SU-DHL-6 (cell line): ENCODE data around the gene IGFLR1.

ENCODE experiments used
- CTCF ChIP-seq: fragments of 200-600 bp; sonication (generic); IDR thresholded peaks from one replicate; pipeline ENCODE4 v1.5.1; 2017; ENCODE audit warnings: antibody characterized with exemption, mild to moderate bottlenecking, low read length, moderate library complexity; ENCODE audit not compliant: insufficient read depth, poor library complexity, severe bottlenecking
- EZH2phosphoT487 ChIP-seq: fragments of 200-600 bp; sonication (generic), shearing (Covaris generic); conservative IDR thresholded peaks from 2 replicates; pipeline ENCODE4 v1.6.1; 2018; ENCODE audit warnings: mild to moderate bottlenecking, antibody characterized with exemption, low read length, moderate library complexity, mixed read lengths

DNA sequence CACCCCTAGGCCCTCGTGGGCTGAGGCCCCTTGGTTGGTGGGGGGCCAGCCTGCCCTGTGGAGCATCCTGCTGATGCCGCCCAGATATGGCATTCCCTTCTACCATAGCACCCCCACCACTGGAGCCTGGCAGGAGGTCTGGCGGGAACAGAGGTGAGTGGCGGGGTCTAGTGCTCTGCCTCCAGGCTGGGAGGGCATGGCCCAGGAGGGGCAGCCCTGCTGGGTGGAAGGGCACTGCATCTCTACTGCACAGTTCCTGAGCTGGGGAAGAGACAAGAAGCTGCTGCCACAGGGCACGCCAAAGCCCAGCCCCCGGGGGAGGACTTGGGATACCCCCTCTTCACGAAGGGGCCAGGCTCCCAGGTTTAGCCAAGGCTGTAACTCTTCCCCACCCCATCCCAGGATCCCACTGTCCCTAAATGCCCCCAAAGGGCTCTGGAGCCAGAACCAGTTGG is 26.9 kb downstream of the IGFLR1 start:
- TF ChIP-seq CTCF (no peak), EZH2phosphoT487 (no peak)
